Transverse colon (tissue), 4 donors: ENCODE results near the gene SOX4. TPM values are rescaled to one million over a fixed set of nuclear protein-coding genes. Genes with fewer than 3 reads are reported as not detected.
A peak's percentile ranks its signal among the peaks of the same experiment; 100 is the strongest.

ENCODE experiments used
- DNase-seq: peaks from one replicate; pipeline ENCODE4 v3.0.0-alpha.2; 2019
- H3K27ac ChIP-seq, 4 donors: fragments of 200-600 bp; sonication (generic); 2 replicates each; pipeline ENCODE4 v1.5.1; 2016 to 2018; ENCODE audit warnings: inconsistent platforms in 4 of 4
- H3K27me3 ChIP-seq: fragments of 200-600 bp; sonication (generic); 2 replicates; pipeline ENCODE4 v1.5.1; 2017; ENCODE audit warnings: inconsistent platforms
- H3K36me3 ChIP-seq, 4 donors: fragments of 200-600 bp; sonication (generic); 2 replicates each; pipeline ENCODE4 v1.5.1; 2017 to 2019; ENCODE audit warnings: inconsistent platforms in 4 of 4
- H3K4me1 ChIP-seq, 4 donors: fragments of 200-600 bp; sonication (generic); 2 replicates each; pipeline ENCODE4 v1.5.1; 2017 to 2020; ENCODE audit warnings: inconsistent platforms in 4 of 4
- H3K4me3 ChIP-seq, 4 donors: fragments of 200-600 bp; sonication (generic); 1 replicate in 1 of 4; 2 replicates in 3 of 4; pipeline versions ENCODE4 v1.5.1 to v1.6.1; 2017 to 2019; ENCODE audit warnings: inconsistent platforms in 4 of 4
- H3K9me3 ChIP-seq, 2 donors: fragments of 200-600 bp; sonication (generic); 2 replicates each; pipeline ENCODE4 v1.5.1; 2017 to 2019; ENCODE audit warnings: inconsistent platforms in 2 of 2
- EP300 ChIP-seq: sonication (generic); formaldehyde crosslinking; IDR thresholded peaks from one replicate; pipeline ENCODE4 v1.6.1; 2017; ENCODE audit warnings: antibody characterized with exemption, low read depth
- POLR2A ChIP-seq: fragments of 450-650 bp; IDR thresholded peaks from one replicate; pipeline ENCODE4 v1.6.1; 2016; ENCODE audit warnings: antibody characterized with exemption, mild to moderate bottlenecking, moderate library complexity
- POLR2AphosphoS5 ChIP-seq, 3 donors: sonication (generic); formaldehyde crosslinking; IDR thresholded peaks; one replicate each; pipeline ENCODE4 v1.6.1; 2016; ENCODE audit warnings: antibody characterized with exemption in 3 of 3
- WGBS, 2 donors: methylation state at CpG; one replicate each; pipeline ENCODE4 v1.1.5; 2018; ENCODE audit warnings: low coverage in 1 of 2; 5-methylcytosine and 5-hydroxymethylcytosine counted together
- in situ Hi-C, 4 donors: fragments of 200-750 bp; cut with MboI; loops; one replicate each; pipeline versions ENCODE4 v1.15.0 to v1.15.1; 2017; ENCODE audit warnings: low sequenced_read_pairs in 3 of 4, low pct_ligation_motif_present in 1 of 4, low pct_unique_long_range_greater_than_20kb in 1 of 4
- intact Hi-C: fragments of 100-400 bp; cut with DNase I; formaldehyde crosslinking; loops from one replicate; pipeline ENCODE4 v1.15.1; 2023; ENCODE audit warnings: low total_unique reads
- total RNA-seq, 4 donors: library from RNA; depleted of rRNA; stranded (reverse); fragments of >200 nt; gene quantifications; one replicate each; pipeline ENCODE4 v1.1.0, GENCODE V29; 2016
- TF ChIP-seq, protein P1 (sequence below), 5 experiments: fragments of 200-600 bp in 3 of 5; fragments of 450-650 bp in 2 of 5; sonication (generic) in 3 of 5; IDR thresholded peaks; 1 replicate in 2 of 5; 2 replicates in 3 of 5; pipeline ENCODE4 v1.5.1; 2016 to 2017; ENCODE audit warnings: antibody characterized with exemption in 5 of 5, inconsistent platforms in 3 of 5, mild to moderate bottlenecking in 2 of 5, moderate library complexity in 1 of 5

The SOX4 gene
- total RNA-seq, 4 donors from 2014 or later, result 7.5 to 25.3 (median 12.9) TPM

DNA sequence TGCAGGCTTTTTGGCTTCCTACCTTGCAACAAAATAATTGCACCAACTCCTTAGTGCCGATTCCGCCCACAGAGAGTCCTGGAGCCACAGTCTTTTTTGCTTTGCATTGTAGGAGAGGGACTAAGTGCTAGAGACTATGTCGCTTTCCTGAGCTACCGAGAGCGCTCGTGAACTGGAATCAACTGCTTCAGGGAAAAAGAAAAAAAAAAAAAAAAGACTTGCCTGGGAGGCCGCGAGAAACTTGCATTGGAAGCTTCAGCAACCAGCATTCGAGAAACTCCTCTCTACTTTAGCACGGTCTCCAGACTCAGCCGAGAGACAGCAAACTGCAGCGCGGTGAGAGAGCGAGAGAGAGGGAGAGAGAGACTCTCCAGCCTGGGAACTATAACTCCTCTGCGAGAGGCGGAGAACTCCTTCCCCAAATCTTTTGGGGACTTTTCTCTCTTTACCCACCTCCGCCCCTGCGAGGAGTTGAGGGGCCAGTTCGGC is 420 bp downstream of the SOX4 start:
- intact Hi-C loops, result loop anchor here (10.0 kb wide), 1 partner anchor 211 kb away; no protein-coding TSS in a partner anchor
- H3K27ac ChIP-seq, result peak overlapping the region; percentile 91 to 98 (median 96)
- 0% methylated on average over 19 of the region's 19 CpGs; no CpG with 5 or more reads in 1 of the 2 donors for WGBS, 2 donors
- in situ Hi-C loops, result loop anchor here in 1 of 4 donors (25.0 kb wide), 1 partner anchor 1032 kb away; no protein-coding TSS in a partner anchor
- peak; percentile 41 for DNase-seq
- TF ChIP-seq POLR2A (peak; percentile 19), EP300 (no peak), POLR2AphosphoS5 (IDR thresholded peaks at IDR 0.05) (no peak)
- TF ChIP-seq, protein P1, sequence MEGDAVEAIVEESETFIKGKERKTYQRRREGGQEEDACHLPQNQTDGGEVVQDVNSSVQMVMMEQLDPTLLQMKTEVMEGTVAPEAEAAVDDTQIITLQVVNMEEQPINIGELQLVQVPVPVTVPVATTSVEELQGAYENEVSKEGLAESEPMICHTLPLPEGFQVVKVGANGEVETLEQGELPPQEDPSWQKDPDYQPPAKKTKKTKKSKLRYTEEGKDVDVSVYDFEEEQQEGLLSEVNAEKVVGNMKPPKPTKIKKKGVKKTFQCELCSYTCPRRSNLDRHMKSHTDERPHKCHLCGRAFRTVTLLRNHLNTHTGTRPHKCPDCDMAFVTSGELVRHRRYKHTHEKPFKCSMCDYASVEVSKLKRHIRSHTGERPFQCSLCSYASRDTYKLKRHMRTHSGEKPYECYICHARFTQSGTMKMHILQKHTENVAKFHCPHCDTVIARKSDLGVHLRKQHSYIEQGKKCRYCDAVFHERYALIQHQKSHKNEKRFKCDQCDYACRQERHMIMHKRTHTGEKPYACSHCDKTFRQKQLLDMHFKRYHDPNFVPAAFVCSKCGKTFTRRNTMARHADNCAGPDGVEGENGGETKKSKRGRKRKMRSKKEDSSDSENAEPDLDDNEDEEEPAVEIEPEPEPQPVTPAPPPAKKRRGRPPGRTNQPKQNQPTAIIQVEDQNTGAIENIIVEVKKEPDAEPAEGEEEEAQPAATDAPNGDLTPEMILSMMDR (IDR thresholded peaks at IDR 0.05), result no peak
- H3K36me3 ChIP-seq, result no peaks in the 10 kb centered on the region
- H3K9me3 ChIP-seq, result no peaks in the 10 kb centered on the region
- no peaks in the 10 kb centered on the region for H3K27me3 ChIP-seq
- H3K4me3 ChIP-seq, result peak overlapping the region; percentile 51 to 97 (median 87)
- H3K4me1 ChIP-seq, result peaks cover 5 to 35% (median 18%) of the 10 kb centered on the region in 4 donors

DNA sequence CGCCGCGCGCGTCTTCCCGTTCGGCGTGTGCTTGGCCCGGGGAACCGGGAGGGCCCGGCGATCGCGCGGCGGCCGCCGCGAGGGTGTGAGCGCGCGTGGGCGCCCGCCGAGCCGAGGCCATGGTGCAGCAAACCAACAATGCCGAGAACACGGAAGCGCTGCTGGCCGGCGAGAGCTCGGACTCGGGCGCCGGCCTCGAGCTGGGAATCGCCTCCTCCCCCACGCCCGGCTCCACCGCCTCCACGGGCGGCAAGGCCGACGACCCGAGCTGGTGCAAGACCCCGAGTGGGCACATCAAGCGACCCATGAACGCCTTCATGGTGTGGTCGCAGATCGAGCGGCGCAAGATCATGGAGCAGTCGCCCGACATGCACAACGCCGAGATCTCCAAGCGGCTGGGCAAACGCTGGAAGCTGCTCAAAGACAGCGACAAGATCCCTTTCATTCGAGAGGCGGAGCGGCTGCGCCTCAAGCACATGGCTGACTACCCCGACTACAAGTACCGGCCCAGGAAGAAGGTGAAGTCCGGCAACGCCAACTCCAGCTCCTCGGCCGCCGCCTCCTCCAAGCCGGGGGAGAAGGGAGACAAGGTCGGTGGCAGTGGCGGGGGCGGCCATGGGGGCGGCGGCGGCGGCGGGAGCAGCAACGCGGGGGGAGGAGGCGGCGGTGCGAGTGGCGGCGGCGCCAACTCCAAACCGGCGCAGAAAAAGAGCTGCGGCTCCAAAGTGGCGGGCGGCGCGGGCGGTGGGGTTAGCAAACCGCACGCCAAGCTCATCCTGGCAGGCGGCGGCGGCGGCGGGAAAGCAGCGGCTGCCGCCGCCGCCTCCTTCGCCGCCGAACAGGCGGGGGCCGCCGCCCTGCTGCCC is 1.1 kb downstream of the SOX4 start:
- H3K4me3 ChIP-seq, result peak overlapping the region; percentile 51 to 97 (median 87)
- 0% methylated on average over 73 of the region's 112 CpGs; no CpG with 5 or more reads in 1 of the 2 donors for WGBS, 2 donors
- peak overlapping the region; percentile 91 to 98 (median 96) for H3K27ac ChIP-seq
- TF ChIP-seq, protein P1 (IDR thresholded peaks at IDR 0.05), result no peak
- TF ChIP-seq POLR2A (peak; percentile 28), EP300 (no peak), POLR2AphosphoS5 (IDR thresholded peaks at IDR 0.05) (peak in 1 of 3 donors; percentile 10)
- intact Hi-C loops (loop anchor here (5.0 to 10.0 kb wide), 2 partner anchors 73 to 210 kb away; no protein-coding TSS in a partner anchor), in situ Hi-C loops (loop anchor here in 1 of 4 donors (25.0 kb wide), 1 partner anchor 1032 kb away; no protein-coding TSS in a partner anchor)
- DNase-seq, result peak; percentile 60
- no peaks in the 10 kb centered on the region for H3K9me3 ChIP-seq
- peaks cover 5 to 36% (median 17%) of the 10 kb centered on the region in 4 donors for H3K4me1 ChIP-seq
- H3K36me3 ChIP-seq, result no peaks in the 10 kb centered on the region
- no peaks in the 10 kb centered on the region for H3K27me3 ChIP-seq

DNA sequence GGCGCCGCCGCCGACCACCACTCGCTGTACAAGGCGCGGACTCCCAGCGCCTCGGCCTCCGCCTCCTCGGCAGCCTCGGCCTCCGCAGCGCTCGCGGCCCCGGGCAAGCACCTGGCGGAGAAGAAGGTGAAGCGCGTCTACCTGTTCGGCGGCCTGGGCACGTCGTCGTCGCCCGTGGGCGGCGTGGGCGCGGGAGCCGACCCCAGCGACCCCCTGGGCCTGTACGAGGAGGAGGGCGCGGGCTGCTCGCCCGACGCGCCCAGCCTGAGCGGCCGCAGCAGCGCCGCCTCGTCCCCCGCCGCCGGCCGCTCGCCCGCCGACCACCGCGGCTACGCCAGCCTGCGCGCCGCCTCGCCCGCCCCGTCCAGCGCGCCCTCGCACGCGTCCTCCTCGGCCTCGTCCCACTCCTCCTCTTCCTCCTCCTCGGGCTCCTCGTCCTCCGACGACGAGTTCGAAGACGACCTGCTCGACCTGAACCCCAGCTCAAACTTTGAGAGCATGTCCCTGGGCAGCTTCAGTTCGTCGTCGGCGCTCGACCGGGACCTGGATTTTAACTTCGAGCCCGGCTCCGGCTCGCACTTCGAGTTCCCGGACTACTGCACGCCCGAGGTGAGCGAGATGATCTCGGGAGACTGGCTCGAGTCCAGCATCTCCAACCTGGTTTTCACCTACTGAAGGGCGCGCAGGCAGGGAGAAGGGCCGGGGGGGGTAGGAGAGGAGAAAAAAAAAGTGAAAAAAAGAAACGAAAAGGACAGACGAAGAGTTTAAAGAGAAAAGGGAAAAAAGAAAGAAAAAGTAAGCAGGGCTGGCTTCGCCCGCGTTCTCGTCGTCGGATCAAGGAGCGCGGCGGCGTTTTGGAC is 2.0 kb downstream of the SOX4 start:
- H3K27ac ChIP-seq, result peak overlapping the region; percentile 91 to 98 (median 96)
- 0% methylated on average over 11 to 70 of the region's 108 CpGs for WGBS, 2 donors
- no peaks in the 10 kb centered on the region for H3K27me3 ChIP-seq
- H3K4me1 ChIP-seq, result peaks cover 5 to 32% (median 17%) of the 10 kb centered on the region in 4 donors
- H3K4me3 ChIP-seq, result peak overlapping the region; percentile 65 to 97 (median 87)
- H3K36me3 ChIP-seq, result no peaks in the 10 kb centered on the region
- TF ChIP-seq, protein P1 (IDR thresholded peaks at IDR 0.05), result peak in 2 of 5 experiments; percentile 15 to 31
- peak in 1 of 3 donors; percentile 0 for TF ChIP-seq POLR2AphosphoS5 (IDR thresholded peaks at IDR 0.05)
- TF ChIP-seq POLR2A, result no peak
- DNase-seq, result peak; percentile 45
- in situ Hi-C loops (loop anchor here in 1 of 4 donors (25.0 kb wide), 1 partner anchor 1033 kb away; no protein-coding TSS in a partner anchor), intact Hi-C loops (loop anchor here (5.0 to 10.0 kb wide), 2 partner anchors 72 to 209 kb away; no protein-coding TSS in a partner anchor)
- H3K9me3 ChIP-seq, result no peaks in the 10 kb centered on the region
